Measurements from ENCODE around the gene ISYNA1.
A peak's percentile ranks its signal among the peaks of the same experiment; 100 is the strongest.
"Not testable (repeated sequence)": the region's sequence is repeated elsewhere in the genome, so short reads cannot be mapped to it uniquely, and the experiment has no call there.

Gene ISYNA1

GRCh38 chr19:18418483-18419194, 19.3 kb downstream of the ISYNA1 start:
- no peak for DNase-seq

- DNase-seq: peak in 1 of 2 donors; percentile 59
Observed at GRCh38 chr19:18418029-18418482, 19.9 kb downstream of the ISYNA1 start.

- DNase-seq: peak in 1 of 2 donors; percentile 34
Observed at GRCh38 chr19:18417250-18418028, 20.5 kb downstream of the ISYNA1 start.

GRCh38 chr19:18416778-18417249, 21.1 kb downstream of the ISYNA1 start:
- DNase-seq: peak; percentile 54 to 67

GRCh38 chr19:18415178-18415867, 22.6 kb downstream of the ISYNA1 start:
- no peak for DNase-seq

- no peak for DNase-seq
Observed at GRCh38 chr19:18414504-18415177, 23.3 kb downstream of the ISYNA1 start.

GRCh38 chr19:18412610-18413239, 25.2 kb downstream of the ISYNA1 start:
- DNase-seq: no peak

- no peak for DNase-seq
Observed at GRCh38 chr19:18408053-18408476, 29.9 kb downstream of the ISYNA1 start.

- no peak for DNase-seq
Observed at GRCh38 chr19:18406749-18407148, 31.2 kb downstream of the ISYNA1 start.

GRCh38 chr19:18405754-18406153, 32.2 kb downstream of the ISYNA1 start:
- not testable (repeated sequence) for DNase-seq

- DNase-seq: not testable (repeated sequence)
Observed at GRCh38 chr19:18402455-18403248, 35.3 kb downstream of the ISYNA1 start.

GRCh38 chr19:18401580-18402112, 36.3 kb downstream of the ISYNA1 start:
- no peak for DNase-seq

- DNase-seq: no peak
Observed at GRCh38 chr19:18399008-18399407, 38.9 kb downstream of the ISYNA1 start.

- DNase-seq: no peak
Observed at GRCh38 chr19:18397242-18398202, 40.4 kb downstream of the ISYNA1 start, which contains the start of gene LRRC25. LRRC25 (minus strand) TSS chr19:18397622; CDS start chr19:18396963, 659 bp downstream.

GRCh38 chr19:18396471-18397241, 41.3 kb downstream of the ISYNA1 start:
- DNase-seq: no peak

- DNase-seq: no peak
Observed at GRCh38 chr19:18393836-18394235, 44.1 kb downstream of the ISYNA1 start.

GRCh38 chr19:18392926-18393325, 45.0 kb downstream of the ISYNA1 start:
- DNase-seq: no peak

- DNase-seq: no peak
Observed at GRCh38 chr19:18392417-18392816, 45.5 kb downstream of the ISYNA1 start.
